Naive thymus-derived CD4-positive, alpha-beta T cell (primary cell): ENCODE data around the gene INTS2. TPM values are rescaled to one million over a fixed set of nuclear protein-coding genes. Genes with fewer than 3 reads are reported as not detected.
"Not testable (repeated sequence)": the region's sequence is repeated elsewhere in the genome, so short reads cannot be mapped to it uniquely, and the experiment has no call there.

ENCODE experiments used
- ATAC-seq: fragments of 150-1000 bp; cut with Tn5 transposase; 2 replicates; pipeline ENCODE4 v1.10.0; 2021; ENCODE audit warnings: mild to moderate bottlenecking, moderate library complexity
- CTCF ChIA-PET: fragments of 350-600 bp; sonication (Branson Sonifier 250); formaldehyde crosslinking; loops from one replicate; lab custom pipeline; 2021; ENCODE audit warnings: antibody characterized with exemption; lab: Charles Lee
- POLR2A ChIA-PET: fragments of 350-600 bp; sonication (Branson Sonifier 250); formaldehyde crosslinking; loops from one replicate; lab custom pipeline; 2021; ENCODE audit warnings: antibody characterized with exemption, inconsistent platforms; lab: Charles Lee
- DNase-seq, 9 donors: peaks; one replicate each; pipeline versions ENCODE4 v3.0.0 to v3.0.0-alpha.2; 2020 to 2022; ENCODE audit warnings: mixed read lengths in 1 of 9
- H3K27ac ChIP-seq: one replicate; pipeline ENCODE4 v1.7.0; 2013; ENCODE audit warnings: mild to moderate bottlenecking, low read depth, low read length, moderate library complexity
- H3K27me3 ChIP-seq, 2 donors: one replicate each; pipeline ENCODE4 v1.7.0; 2013; ENCODE audit warnings: low read length in 2 of 2, mild to moderate bottlenecking in 2 of 2, moderate library complexity in 2 of 2; ENCODE audit not compliant: control insufficient read depth in 2 of 2, insufficient read depth in 2 of 2
- H3K36me3 ChIP-seq, 3 experiments: 1 replicate in 2 of 3; 2 replicates in 1 of 3; pipeline ENCODE4 v1.7.0; 2013; ENCODE audit warnings: low read length in 3 of 3, mild to moderate bottlenecking in 3 of 3, moderate library complexity in 1 of 3; ENCODE audit not compliant: insufficient read depth in 3 of 3, control insufficient read depth in 2 of 3
- H3K4me1 ChIP-seq, 2 donors: one replicate each; pipeline ENCODE4 v1.7.0; 2013; ENCODE audit warnings: low read length in 2 of 2, mild to moderate bottlenecking in 2 of 2, moderate library complexity in 1 of 2; ENCODE audit not compliant: control insufficient read depth in 2 of 2, insufficient read depth in 2 of 2
- H3K4me3 ChIP-seq: 2 replicates; pipeline ENCODE4 v1.7.0; 2013; ENCODE audit warnings: mild to moderate bottlenecking, low read length
- H3K9me3 ChIP-seq, 3 experiments: 1 replicate in 2 of 3; 2 replicates in 1 of 3; pipeline ENCODE4 v1.7.0; 2013; ENCODE audit warnings: low read length in 3 of 3; ENCODE audit not compliant: control insufficient read depth in 2 of 3
- H3K27ac Mint-ChIP-seq, 9 donors: one replicate each; pipeline ENCODE4 v1.8.0; 2020 to 2022; ENCODE audit warnings: mixed read lengths in 9 of 9, mild to moderate bottlenecking in 8 of 9, moderate library complexity in 5 of 9, inconsistent platforms in 2 of 9
- H3K27me3 Mint-ChIP-seq, 5 donors: one replicate each; pipeline ENCODE4 v1.8.0; 2021 to 2022; ENCODE audit warnings: mixed read lengths in 5 of 5, mild to moderate bottlenecking in 1 of 5
- H3K36me3 Mint-ChIP-seq, 5 donors: one replicate each; pipeline ENCODE4 v1.8.0; 2020 to 2022; ENCODE audit warnings: mixed read lengths in 5 of 5, mild to moderate bottlenecking in 3 of 5, inconsistent platforms in 1 of 5
- H3K4me1 Mint-ChIP-seq, 7 donors: one replicate each; pipeline ENCODE4 v1.8.0; 2020 to 2022; ENCODE audit warnings: mixed read lengths in 7 of 7, mild to moderate bottlenecking in 3 of 7, inconsistent platforms in 1 of 7
- H3K4me3 Mint-ChIP-seq, 10 donors: one replicate each; pipeline ENCODE4 v1.8.0; 2020 to 2022; ENCODE audit warnings: mild to moderate bottlenecking in 10 of 10, mixed read lengths in 10 of 10, moderate library complexity in 6 of 10, inconsistent platforms in 2 of 10
- H3K9me3 Mint-ChIP-seq, 11 donors: one replicate each; pipeline ENCODE4 v1.8.0; 2020 to 2022; ENCODE audit warnings: mixed read lengths in 11 of 11, mild to moderate bottlenecking in 4 of 11, inconsistent platforms in 1 of 11, moderate library complexity in 1 of 11
- intact Hi-C, 2 donors: fragments of 100-400 bp; cut with micrococcal nuclease; formaldehyde crosslinking; loops; one replicate each; pipeline ENCODE4 v1.15.1; 2023
- polyA plus RNA-seq, 2 donors: library from polyadenylated mRNA; unstranded; fragments of 300-500 nt; fragmentation: Illumina TruSeq; gene quantifications; one replicate each; pipeline ENCODE4 v1.2.3, GENCODE V29; 2021
- total RNA-seq, 6 experiments: library from RNA in 5 of 6; stranded (reverse) in 5 of 6; gene quantifications; 1 replicate in 5 of 6; 2 replicates in 1 of 6; pipeline ENCODE4 v1.2.3 and lab custom pipeline; 2021 to 2026

The INTS2 gene
- total and polyA plus RNA-seq, 7 experiments from 2014 or later, result 4.7 to 24.4 (median 16.1) TPM

DNA sequence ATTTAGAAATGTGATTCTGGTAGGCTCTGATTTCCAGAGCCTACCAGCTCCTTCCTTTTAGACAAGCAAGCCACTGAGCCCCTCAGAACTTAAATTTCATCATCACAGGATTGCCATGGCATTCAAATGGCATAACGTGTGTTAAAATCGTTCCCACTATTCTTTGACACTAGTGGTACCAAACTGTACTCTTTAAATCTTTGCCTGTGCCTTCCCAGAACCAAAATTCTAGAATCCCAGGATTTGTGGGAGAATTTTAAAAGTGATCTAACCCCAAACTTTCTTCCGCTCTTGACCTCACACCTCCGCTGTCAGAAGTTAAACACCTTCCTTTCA, 287 bp upstream of the INTS2 start:
- Histone ChIP-seq H3K4me1 (peaks cover 11 to 19% of the 10 kb centered on the region in 2 donors), H3K27ac (peak overlapping the region; percentile 80), H3K4me3 (peak overlapping the region; percentile 98), H3K36me3 (peaks cover 0 to 14% (median 0%) of the 10 kb centered on the region in 3 experiments), H3K9me3 (no peaks in the 10 kb centered on the region), H3K27me3 (no peaks in the 10 kb centered on the region)
- POLR2A ChIA-PET, result no interaction called here
- peaks cover 0 to 5% (median 3%) of the 10 kb centered on the region in 5 donors for H3K36me3 Mint-ChIP-seq
- H3K9me3 Mint-ChIP-seq, result peaks cover 0 to 8% (median 0%) of the 10 kb centered on the region in 11 donors
- intact Hi-C loops, result loop anchor here in 1 of 2 donors (1.0 to 5.0 kb wide), 3 partner anchors 24 to 1331 kb away; partner anchors contain the start of gene TANC2
- H3K27ac Mint-ChIP-seq, result peak overlapping the region; percentile 90 to 98 (median 94)
- no peak for DNase-seq
- peak overlapping the region; percentile 88 to 96 (median 92) for H3K4me3 Mint-ChIP-seq
- peak; percentile 2 for ATAC-seq
- H3K4me1 Mint-ChIP-seq, result peaks cover 13 to 28% (median 21%) of the 10 kb centered on the region in 7 donors
- CTCF ChIA-PET, result interaction anchor here (0.7 kb wide), 1 partner anchor 116 kb away, joined by 3 read pairs; no protein-coding TSS in a partner anchor
- H3K27me3 Mint-ChIP-seq, result peaks cover 0 to 4% (median 0%) of the 10 kb centered on the region in 5 donors

DNA sequence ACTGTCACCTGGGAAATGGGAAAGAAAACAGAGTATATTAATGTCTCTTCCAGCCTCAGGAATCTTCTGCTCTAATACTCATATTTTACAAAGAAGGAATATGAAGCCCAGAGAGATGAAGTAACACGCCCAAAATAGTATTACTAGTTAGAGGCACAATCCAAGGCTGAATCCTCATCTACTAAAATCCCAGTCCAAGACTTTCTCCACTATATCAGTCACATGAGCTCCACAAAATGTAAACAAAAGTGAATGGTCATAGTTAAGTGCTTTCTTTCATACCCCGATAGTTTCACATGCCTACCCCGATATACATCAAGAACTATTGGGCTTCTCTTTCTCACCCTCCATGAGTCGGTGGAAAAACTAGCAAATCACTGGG, 965 bp downstream of the INTS2 start:
- H3K4me1 ChIP-seq, result peaks cover 11 to 19% of the 10 kb centered on the region in 2 donors
- H3K27me3 ChIP-seq, result no peaks in the 10 kb centered on the region
- Mint-ChIP-seq H3K36me3 (peaks cover 0 to 7% (median 5%) of the 10 kb centered on the region in 5 donors), H3K27ac (peak overlapping the region; percentile 90 to 98 (median 94)), H3K4me3 (peak overlapping the region; percentile 88 to 96 (median 92)), H3K9me3 (peaks cover 0 to 8% (median 0%) of the 10 kb centered on the region in 11 donors), H3K4me1 (peaks cover 13 to 28% (median 21%) of the 10 kb centered on the region in 7 donors), H3K27me3 (peaks cover 0 to 3% (median 0%) of the 10 kb centered on the region in 5 donors)
- intact Hi-C loops, result loop anchor here (1.0 to 5.0 kb wide), 4 partner anchors 64 to 1330 kb away; partner anchors contain the start of genes BRIP1 (in 2 of the 2) and TANC2 (in 1 of the 2)
- DNase-seq (no peak), ATAC-seq (no peak)
- no peaks in the 10 kb centered on the region for H3K9me3 ChIP-seq
- H3K36me3 ChIP-seq, result peaks cover 0 to 17% (median 0%) of the 10 kb centered on the region in 3 experiments
- ChIA-PET POLR2A (interaction anchor here (0.7 to 1.5 kb wide), 3 partner anchors 9 to 139 kb away, joined by 3 to 5 read pairs (median 4); no protein-coding TSS in a partner anchor), CTCF (interaction anchor here (1.6 kb wide), 1 partner anchor 139 kb away, joined by 4 read pairs; no protein-coding TSS in a partner anchor)
- H3K4me3 ChIP-seq, result peak overlapping the region; percentile 98
- H3K27ac ChIP-seq, result peak overlapping the region; percentile 80

DNA sequence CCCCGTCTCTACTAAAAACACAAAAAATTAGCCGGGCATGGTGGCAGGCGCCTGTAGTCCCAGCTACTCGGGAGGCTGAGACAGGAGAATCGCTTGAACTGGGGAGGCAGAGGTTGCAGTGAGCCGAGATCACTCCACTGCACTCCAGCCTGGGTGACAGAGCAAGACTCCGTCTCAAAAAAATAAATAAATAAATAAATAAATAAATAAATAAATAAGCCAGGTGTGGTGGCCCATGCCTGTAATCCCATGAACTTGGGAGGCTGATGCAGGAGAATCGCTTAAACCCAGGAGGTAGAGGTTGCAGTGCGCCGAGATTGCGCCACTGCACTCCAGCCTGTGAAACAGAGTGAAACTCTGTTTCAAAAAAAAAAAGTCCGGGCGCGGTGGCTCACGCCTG, 12.6 kb downstream of the INTS2 start:
- H3K4me1 ChIP-seq, ATAC-seq, H3K4me3 ChIP-seq, H3K9me3 Mint-ChIP-seq, H3K9me3 ChIP-seq, H3K27ac Mint-ChIP-seq, H3K27ac ChIP-seq, CTCF ChIA-PET, H3K4me1 Mint-ChIP-seq, H3K27me3 Mint-ChIP-seq, DNase-seq, intact Hi-C loops, H3K4me3 Mint-ChIP-seq, H3K27me3 ChIP-seq, POLR2A ChIA-PET: not testable (repeated sequence)
- peaks cover 20 to 40% (median 27%) of the 10 kb centered on the region in 5 donors for H3K36me3 Mint-ChIP-seq
- peaks cover 0 to 36% (median 4%) of the 10 kb centered on the region in 3 experiments for H3K36me3 ChIP-seq

DNA sequence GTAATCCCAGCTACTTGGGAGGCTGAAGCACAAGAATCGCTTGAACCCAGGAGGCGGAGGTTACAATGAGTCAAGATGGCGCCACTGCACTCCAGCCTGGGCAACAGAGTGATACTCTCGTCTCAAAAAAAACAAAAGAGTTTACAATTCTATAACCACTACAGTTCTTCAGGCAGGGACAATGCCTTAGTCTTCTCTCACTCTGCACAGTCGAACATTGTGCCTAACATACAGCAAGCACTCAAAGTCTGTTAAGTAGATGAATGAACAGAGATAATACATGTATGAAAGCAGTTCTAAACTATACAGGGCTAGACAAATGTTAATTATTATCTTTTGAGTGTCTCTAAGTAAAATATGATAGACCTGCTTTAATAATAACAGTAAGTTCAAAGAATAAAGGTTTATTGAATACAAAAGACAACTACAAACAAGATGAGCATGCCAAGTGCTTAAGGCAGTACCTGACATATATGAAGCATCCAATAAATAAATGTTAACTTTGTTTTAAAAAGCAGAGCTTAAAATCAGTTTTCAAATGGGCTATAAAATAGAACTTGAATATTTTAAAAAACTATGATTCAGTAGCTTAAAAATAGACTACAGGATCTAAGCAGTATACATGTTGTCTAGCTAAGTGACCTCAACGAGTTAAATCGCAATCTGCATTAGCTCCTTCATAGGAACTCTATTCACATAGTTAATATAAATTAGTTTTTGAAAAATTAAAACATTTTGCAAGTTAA, 19.3 kb downstream of the INTS2 start:
- Histone ChIP-seq H3K4me1 (peaks cover 0 to 10% of the 10 kb centered on the region in 2 donors), H3K9me3 (no peaks in the 10 kb centered on the region), H3K36me3 (peaks cover 6 to 46% (median 11%) of the 10 kb centered on the region in 3 experiments), H3K27ac (no peak overlapping the region), H3K4me3 (no peak overlapping the region), H3K27me3 (no peaks in the 10 kb centered on the region)
- Mint-ChIP-seq H3K27ac (no peak overlapping the region), H3K27me3 (no peaks in the 10 kb centered on the region), H3K4me3 (no peak overlapping the region), H3K36me3 (peaks cover 17 to 37% (median 26%) of the 10 kb centered on the region in 5 donors), H3K4me1 (peaks cover 0 to 7% (median 4%) of the 10 kb centered on the region in 7 donors), H3K9me3 (peaks cover 0 to 2% (median 0%) of the 10 kb centered on the region in 11 donors)
- intact Hi-C loops, result no loop called here
- ATAC-seq (no peak), DNase-seq (no peak)
- ChIA-PET POLR2A (interaction anchor here (0.7 kb wide), 1 partner anchor 19 kb away, joined by 5 read pairs; no protein-coding TSS in a partner anchor), CTCF (no interaction called here)

DNA sequence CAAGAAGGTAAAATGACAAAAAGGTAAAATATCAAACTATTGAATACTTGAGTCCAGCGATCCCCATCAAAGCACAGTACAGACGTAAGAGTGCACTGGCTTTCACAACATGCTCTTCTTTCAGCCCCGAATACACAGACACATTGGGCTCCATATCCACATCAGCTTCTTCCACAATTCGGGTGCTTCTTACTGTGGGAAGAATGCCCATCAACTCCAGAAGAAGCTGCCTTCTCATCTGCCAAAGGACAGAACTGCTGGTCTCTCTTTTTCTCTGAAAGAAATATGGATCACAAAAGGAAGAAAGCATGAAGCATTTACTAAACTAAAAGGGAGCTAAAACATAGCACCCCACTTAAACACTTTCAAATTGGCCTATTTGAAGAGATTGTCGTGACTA, 20.4 kb downstream of the INTS2 start:
- CTCF ChIA-PET, result no interaction called here
- Histone ChIP-seq H3K9me3 (no peaks in the 10 kb centered on the region), H3K4me3 (no peak overlapping the region), H3K4me1 (peaks cover 0 to 11% of the 10 kb centered on the region in 2 donors), H3K27me3 (no peaks in the 10 kb centered on the region), H3K27ac (no peak overlapping the region), H3K36me3 (peaks cover 6 to 52% (median 11%) of the 10 kb centered on the region in 3 experiments)
- ATAC-seq (no peak), DNase-seq (no peak)
- peak overlapping the region in 1 of 9 donors; percentile 35 for H3K27ac Mint-ChIP-seq
- H3K27me3 Mint-ChIP-seq, result no peaks in the 10 kb centered on the region
- POLR2A ChIA-PET, result no interaction called here
- H3K9me3 Mint-ChIP-seq, result peaks cover 0 to 2% (median 0%) of the 10 kb centered on the region in 11 donors
- peaks cover 0 to 8% (median 4%) of the 10 kb centered on the region in 7 donors for H3K4me1 Mint-ChIP-seq
- peaks cover 22 to 44% (median 32%) of the 10 kb centered on the region in 5 donors for H3K36me3 Mint-ChIP-seq
- no peak overlapping the region for H3K4me3 Mint-ChIP-seq
- intact Hi-C loops, result no loop called here

DNA sequence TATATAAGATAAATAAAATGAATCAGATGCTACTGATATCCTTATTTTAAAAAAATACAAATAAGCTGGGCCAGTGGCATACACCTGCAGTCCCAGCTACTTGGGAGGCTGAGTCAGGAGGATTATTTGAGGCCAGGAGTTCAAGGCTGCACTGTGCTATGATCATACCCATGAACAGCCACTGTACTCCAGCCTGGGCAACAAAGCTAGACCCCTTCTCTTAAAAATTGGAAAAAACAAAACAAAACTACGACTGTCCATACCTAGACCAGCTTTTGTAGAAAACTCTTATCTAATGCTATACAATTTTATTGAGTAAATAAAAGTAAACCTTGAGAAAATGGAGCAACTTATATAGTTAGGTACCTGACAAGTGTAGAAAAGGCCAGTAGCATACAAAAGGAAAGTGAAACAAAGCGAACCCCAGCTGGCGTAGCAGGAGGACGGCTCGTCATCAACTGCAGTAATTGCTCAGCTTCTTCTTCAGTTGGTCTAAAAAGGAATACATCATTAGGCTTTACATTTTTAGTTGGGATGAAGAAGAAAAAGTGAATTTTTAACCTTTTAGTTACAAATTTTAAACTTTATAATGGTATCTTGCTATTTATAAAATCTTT, 23.6 kb downstream of the INTS2 start:
- peak overlapping the region; percentile 8 for H3K4me3 ChIP-seq
- peak; percentile 72 for ATAC-seq
- ChIA-PET POLR2A (interaction anchor here (0.5 to 1.1 kb wide), 2 partner anchors 41 to 56 kb away, joined by 4 to 5 read pairs; partner anchors contain the start of gene BRIP1), CTCF (interaction anchor here (0.7 kb wide), 1 partner anchor 704 kb away, joined by 4 read pairs; no protein-coding TSS in a partner anchor)
- Mint-ChIP-seq H3K4me3 (peak overlapping the region in 9 of 10 donors; percentile 17 to 65 (median 52)), H3K4me1 (peaks cover 0 to 8% (median 4%) of the 10 kb centered on the region in 7 donors), H3K9me3 (no peaks in the 10 kb centered on the region), H3K27ac (peak overlapping the region; percentile 46 to 90 (median 78)), H3K36me3 (peaks cover 12 to 44% (median 27%) of the 10 kb centered on the region in 5 donors), H3K27me3 (no peaks in the 10 kb centered on the region)
- H3K36me3 ChIP-seq, result peaks cover 0 to 55% (median 5%) of the 10 kb centered on the region in 3 experiments
- H3K27ac ChIP-seq, result peak overlapping the region; percentile 48
- H3K27me3 ChIP-seq, result no peaks in the 10 kb centered on the region
- no peaks in the 10 kb centered on the region for H3K9me3 ChIP-seq
- peaks cover 0 to 11% of the 10 kb centered on the region in 2 donors for H3K4me1 ChIP-seq
- DNase-seq, result peak in 7 of 9 donors; percentile 10 to 39 (median 29)
- intact Hi-C loops, result loop anchor here (1.0 to 2.0 kb wide), 2 partner anchors 24 to 41 kb away; partner anchors contain the start of gene BRIP1 (in 1 of the 2)
